Sigmoid colon (tissue), 7 donors: ENCODE data around the gene RBBP8NL. TPM values are rescaled to one million over a fixed set of nuclear protein-coding genes. Genes with fewer than 3 reads are reported as not detected.

Experiments used
- DNase-seq: peaks from one replicate; pipeline ENCODE4 v3.0.0-alpha.2; 2019
- H3K27ac ChIP-seq, 4 donors: fragments of 200-600 bp; sonication (generic); one replicate each; pipeline ENCODE4 v1.5.1; 2016 to 2019; ENCODE audit warnings: mild to moderate bottlenecking in 1 of 4
- H3K27me3 ChIP-seq, 3 donors: fragments of 200-600 bp; sonication (generic); one replicate each; pipeline ENCODE4 v1.5.1; 2019; ENCODE audit warnings: mild to moderate bottlenecking in 1 of 3
- H3K36me3 ChIP-seq, 4 donors: fragments of 200-600 bp; sonication (generic); one replicate each; pipeline ENCODE4 v1.5.1; 2016 to 2019
- H3K4me1 ChIP-seq, 4 donors: fragments of 200-600 bp; sonication (generic); one replicate each; pipeline ENCODE4 v1.5.1; 2017 to 2019
- H3K4me3 ChIP-seq, 4 donors: fragments of 200-600 bp; sonication (generic); one replicate each; pipeline ENCODE4 v1.5.1; 2017 to 2019; ENCODE audit warnings: mild to moderate bottlenecking in 2 of 4, moderate library complexity in 1 of 4
- H3K9me3 ChIP-seq, 4 donors: fragments of 200-600 bp in 3 of 4; sonication (generic) in 3 of 4; one replicate each; pipeline versions ENCODE4 v1.5.1 to v1.6.1; 2013 to 2019
- EP300 ChIP-seq, 4 donors: sonication (generic); formaldehyde crosslinking; IDR thresholded peaks; one replicate each; pipeline ENCODE4 v1.6.1; 2017; ENCODE audit warnings: antibody characterized with exemption in 4 of 4
- POLR2A ChIP-seq, 2 donors: fragments of 450-650 bp; IDR thresholded peaks; one replicate each; pipeline ENCODE4 v1.6.1; 2016; ENCODE audit warnings: antibody characterized with exemption in 2 of 2, mild to moderate bottlenecking in 2 of 2, moderate library complexity in 2 of 2
- POLR2AphosphoS5 ChIP-seq, 4 donors: sonication (generic); formaldehyde crosslinking; IDR thresholded peaks; one replicate each; pipeline ENCODE4 v1.6.1; 2017; ENCODE audit warnings: antibody characterized with exemption in 4 of 4
- WGBS, 2 donors: extraction: QIAGEN DNeasy Blood & Tissue Kit; methylation state at CpG; one replicate each; pipeline ENCODE4 v1.1.7; 2013; 5-methylcytosine and 5-hydroxymethylcytosine counted together
- intact Hi-C: fragments of 100-400 bp; cut with DNase I; formaldehyde crosslinking; loops from one replicate; pipeline ENCODE4 v1.15.1; 2023
- polyA plus RNA-seq, 3 donors: library from polyadenylated mRNA; stranded (reverse); fragments of 200-250 nt; gene quantifications; one replicate each; pipeline ENCODE4 v1.2.3, GENCODE V29; 2013
- total RNA-seq, 4 donors: library from RNA; depleted of rRNA; stranded (reverse); fragments of >200 nt; gene quantifications; one replicate each; pipeline ENCODE4 v1.1.0, GENCODE V29; 2016
- TF ChIP-seq, protein P1 (sequence below), 4 experiments: fragments of 450-650 bp in 3 of 4; fragments of 200-600 bp in 1 of 4; IDR thresholded peaks; one replicate each; pipeline ENCODE4 v1.5.1; 2016 to 2019; ENCODE audit warnings: antibody characterized with exemption in 4 of 4, mild to moderate bottlenecking in 3 of 4, moderate library complexity in 2 of 4
- donor health status: healthy with polysubstance abuse.
- donor health status: Bipolar disorder and iron deficiency.
- donor health status: healthy.

The RBBP8NL gene
- total and polyA plus RNA-seq, 7 donors = 4.2 to 12.5 (median 5.4) TPM; not detected in 4

DNA sequence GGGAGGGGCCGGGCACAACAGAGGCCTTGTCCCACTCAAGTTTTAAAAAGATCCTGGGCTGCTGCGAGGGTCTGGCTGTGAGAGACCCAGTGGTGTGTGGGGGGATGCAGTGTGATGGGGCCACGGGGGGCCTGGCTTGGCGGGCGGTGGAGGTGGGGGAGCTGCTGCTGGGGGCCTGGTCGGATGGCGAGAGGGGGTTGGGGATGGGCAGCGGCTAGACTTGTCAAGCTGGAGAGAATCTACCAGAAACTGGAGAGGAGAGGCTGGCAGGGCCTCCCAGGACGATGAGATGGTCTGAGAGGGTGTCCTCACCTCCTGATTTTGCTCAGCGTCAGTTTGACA lies 35.3 kb downstream of the RBBP8NL start:
- Histone ChIP-seq H3K36me3 (peaks cover 0 to 75% (median 14%) of the 10 kb centered on the region in 4 donors), H3K4me1 (peaks cover 0 to 14% (median 12%) of the 10 kb centered on the region in 4 donors), H3K4me3 (no peak overlapping the region), H3K9me3 (no peaks in the 10 kb centered on the region), H3K27ac (no peak overlapping the region), H3K27me3 (no peaks in the 10 kb centered on the region)
- intact Hi-C loops = no loop called here
- no peak for DNase-seq
- 88 to 95% methylated on average over 10 of the region's 10 CpGs for WGBS, 2 donors
- TF ChIP-seq, protein P1, sequence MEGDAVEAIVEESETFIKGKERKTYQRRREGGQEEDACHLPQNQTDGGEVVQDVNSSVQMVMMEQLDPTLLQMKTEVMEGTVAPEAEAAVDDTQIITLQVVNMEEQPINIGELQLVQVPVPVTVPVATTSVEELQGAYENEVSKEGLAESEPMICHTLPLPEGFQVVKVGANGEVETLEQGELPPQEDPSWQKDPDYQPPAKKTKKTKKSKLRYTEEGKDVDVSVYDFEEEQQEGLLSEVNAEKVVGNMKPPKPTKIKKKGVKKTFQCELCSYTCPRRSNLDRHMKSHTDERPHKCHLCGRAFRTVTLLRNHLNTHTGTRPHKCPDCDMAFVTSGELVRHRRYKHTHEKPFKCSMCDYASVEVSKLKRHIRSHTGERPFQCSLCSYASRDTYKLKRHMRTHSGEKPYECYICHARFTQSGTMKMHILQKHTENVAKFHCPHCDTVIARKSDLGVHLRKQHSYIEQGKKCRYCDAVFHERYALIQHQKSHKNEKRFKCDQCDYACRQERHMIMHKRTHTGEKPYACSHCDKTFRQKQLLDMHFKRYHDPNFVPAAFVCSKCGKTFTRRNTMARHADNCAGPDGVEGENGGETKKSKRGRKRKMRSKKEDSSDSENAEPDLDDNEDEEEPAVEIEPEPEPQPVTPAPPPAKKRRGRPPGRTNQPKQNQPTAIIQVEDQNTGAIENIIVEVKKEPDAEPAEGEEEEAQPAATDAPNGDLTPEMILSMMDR (IDR thresholded peaks at IDR 0.05) = no peak
- TF ChIP-seq POLR2A (IDR thresholded peaks at IDR 0.05) = no peak
- no peak for TF ChIP-seq POLR2AphosphoS5 (IDR thresholded peaks at IDR 0.05)
- TF ChIP-seq EP300 (IDR thresholded peaks at IDR 0.05) = no peak

DNA sequence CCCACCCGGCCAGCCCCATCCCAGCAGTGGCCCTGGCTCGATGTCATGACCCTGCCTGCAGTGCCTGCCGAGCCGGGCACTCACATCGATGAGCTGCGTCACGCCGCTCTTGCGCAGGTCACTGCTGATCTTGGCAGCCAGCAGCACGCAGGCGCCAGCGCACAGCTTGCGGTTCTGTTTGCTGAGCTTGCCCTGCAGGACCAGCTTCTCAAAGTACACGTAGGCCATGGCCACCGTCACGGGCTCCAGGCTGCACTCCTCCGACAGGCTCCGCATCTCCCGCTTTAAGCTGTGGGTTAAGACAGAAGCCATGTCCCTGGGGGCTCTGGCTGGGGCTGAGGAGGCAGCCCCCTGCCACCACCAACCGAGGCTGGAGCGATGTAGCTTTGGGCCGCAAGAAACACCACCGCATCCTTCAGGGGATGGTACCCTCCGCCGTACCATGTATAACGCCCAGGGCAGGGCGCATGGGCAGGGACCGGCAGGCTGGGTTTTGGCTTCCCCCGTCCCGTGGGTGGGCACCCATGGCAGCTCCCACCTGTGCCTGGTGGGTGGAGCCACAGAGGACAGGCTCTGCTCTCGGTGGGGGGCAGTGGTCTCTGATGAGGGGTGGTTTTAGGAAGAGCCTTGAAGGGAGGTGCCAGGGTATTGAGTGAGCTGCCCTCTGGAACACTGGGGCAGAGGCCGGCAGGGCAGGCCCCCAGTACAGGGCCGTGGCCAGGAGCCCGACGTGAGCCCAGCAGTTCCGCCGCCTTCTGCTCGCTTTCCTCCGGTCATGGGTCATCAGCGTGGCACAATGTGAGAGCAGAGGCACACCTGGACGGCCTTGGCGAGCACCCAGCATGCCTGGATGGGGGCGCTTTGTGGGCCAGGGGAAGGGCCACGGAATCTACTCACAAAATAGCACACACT lies 35.9 kb downstream of the RBBP8NL start:
- intact Hi-C loops = no loop called here
- Histone ChIP-seq H3K36me3 (peaks cover 0 to 75% (median 14%) of the 10 kb centered on the region in 4 donors), H3K9me3 (no peaks in the 10 kb centered on the region), H3K27me3 (no peaks in the 10 kb centered on the region), H3K4me3 (no peak overlapping the region), H3K4me1 (peaks cover 0 to 14% (median 12%) of the 10 kb centered on the region in 4 donors), H3K27ac (no peak overlapping the region)
- no peak for DNase-seq
- 88 to 89% methylated on average over 44 of the region's 44 CpGs for WGBS, 2 donors
- TF ChIP-seq, protein P1 (IDR thresholded peaks at IDR 0.05) = no peak
- TF ChIP-seq POLR2A (IDR thresholded peaks at IDR 0.05) (no peak), EP300 (IDR thresholded peaks at IDR 0.05) (no peak), POLR2AphosphoS5 (IDR thresholded peaks at IDR 0.05) (no peak)

DNA sequence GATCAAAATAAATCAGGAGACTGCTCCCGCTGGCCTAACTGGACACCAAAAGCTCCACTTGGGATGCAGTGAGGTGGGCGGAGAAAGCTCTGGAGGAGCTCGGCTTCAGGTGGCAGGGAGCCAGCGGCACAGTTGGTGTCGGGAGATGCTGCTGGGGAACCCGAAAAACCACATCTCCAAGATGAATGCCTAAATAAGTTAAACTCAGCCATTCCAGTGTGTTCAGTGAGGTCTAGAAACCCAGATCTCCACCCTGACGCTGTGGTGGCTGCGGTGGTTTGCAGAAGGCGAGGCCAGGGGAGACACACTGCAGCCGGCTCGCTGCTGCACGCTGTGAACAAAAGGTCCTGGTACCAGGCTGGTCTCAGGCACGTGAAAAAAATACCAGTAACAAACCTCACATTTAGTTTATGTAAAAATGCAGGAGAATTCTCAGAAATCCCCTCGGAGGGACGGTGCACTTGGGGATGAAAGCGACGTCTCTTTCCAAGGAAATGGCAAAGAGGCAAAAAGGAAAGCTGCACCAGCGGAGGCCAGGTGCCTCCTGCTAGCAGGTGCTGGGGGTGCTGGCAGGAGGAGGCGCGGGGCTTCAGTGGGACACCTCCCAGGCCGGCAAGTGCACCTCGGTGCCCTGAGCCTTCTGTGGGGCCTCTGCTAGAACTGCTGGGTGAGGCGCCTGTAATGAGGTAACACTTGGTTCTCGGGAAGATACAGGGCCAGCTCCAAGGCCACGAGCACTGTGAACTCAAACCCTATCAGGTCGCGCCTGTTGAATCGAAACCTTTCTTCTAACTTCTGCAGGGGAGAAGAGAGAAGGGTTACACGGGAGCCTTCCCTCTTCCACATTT lies 36.8 kb downstream of the RBBP8NL start:
- Histone ChIP-seq H3K9me3 (no peaks in the 10 kb centered on the region), H3K4me3 (no peak overlapping the region), H3K27ac (no peak overlapping the region), H3K36me3 (peaks cover 0 to 66% (median 14%) of the 10 kb centered on the region in 4 donors), H3K27me3 (no peaks in the 10 kb centered on the region), H3K4me1 (peaks cover 0 to 22% (median 21%) of the 10 kb centered on the region in 4 donors)
- WGBS, 2 donors = 86 to 89% methylated on average over 29 of the region's 29 CpGs
- DNase-seq = no peak
- TF ChIP-seq POLR2A (IDR thresholded peaks at IDR 0.05) = no peak
- no peak for TF ChIP-seq EP300 (IDR thresholded peaks at IDR 0.05)
- no peak for TF ChIP-seq POLR2AphosphoS5 (IDR thresholded peaks at IDR 0.05)
- TF ChIP-seq, protein P1 (IDR thresholded peaks at IDR 0.05) = no peak
- intact Hi-C loops = no loop called here

DNA sequence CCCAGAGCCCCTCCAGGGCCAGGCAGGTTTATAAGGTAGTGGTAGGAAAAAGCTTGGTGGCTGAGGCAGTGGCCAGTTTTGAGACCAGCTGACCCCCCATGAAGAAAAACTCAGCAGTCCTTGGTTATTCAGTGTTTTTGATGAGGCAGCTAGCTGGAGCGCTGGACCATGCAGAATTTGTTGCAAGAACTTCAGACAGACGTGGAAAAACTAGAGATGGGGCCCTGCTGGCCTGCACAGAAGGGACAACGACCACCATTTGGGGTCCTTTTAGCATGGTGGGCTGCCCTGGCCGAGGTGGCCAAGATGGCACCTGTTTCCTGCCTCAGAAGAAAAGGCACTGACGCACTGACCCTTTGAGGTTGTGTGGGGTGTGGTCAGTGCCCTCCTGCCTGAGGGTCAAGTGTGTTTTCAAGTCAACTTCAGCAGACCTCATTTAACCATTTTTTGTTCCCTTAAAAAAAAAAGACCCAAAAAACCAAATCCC lies 37.7 kb downstream of the RBBP8NL start:
- no peak for DNase-seq
- H3K36me3 ChIP-seq = peaks cover 0 to 63% (median 13%) of the 10 kb centered on the region in 4 donors
- no peaks in the 10 kb centered on the region for H3K9me3 ChIP-seq
- H3K27ac ChIP-seq = no peak overlapping the region
- peaks cover 0 to 28% (median 25%) of the 10 kb centered on the region in 4 donors for H3K4me1 ChIP-seq
- intact Hi-C loops = loop anchor here (5.0 to 10.0 kb wide), 2 partner anchors 152 to 245 kb away; partner anchors contain the start of genes OSBPL2, PSMA7 and SS18L1
- no peak overlapping the region for H3K4me3 ChIP-seq
- 72 to 85% methylated on average over 5 of the region's 5 CpGs for WGBS, 2 donors
- H3K27me3 ChIP-seq = no peaks in the 10 kb centered on the region
- no peak for TF ChIP-seq POLR2A (IDR thresholded peaks at IDR 0.05)
- TF ChIP-seq EP300 (IDR thresholded peaks at IDR 0.05) = no peak
- no peak for TF ChIP-seq POLR2AphosphoS5 (IDR thresholded peaks at IDR 0.05)
- TF ChIP-seq, protein P1 (IDR thresholded peaks at IDR 0.05) = no peak
